Measurements from ENCODE around the gene PATJ.

PATJ gene

GRCh38 chr1:62040973-62041372 lies 298.7 kb downstream of the PATJ start:
- no peak for DNase-seq (ENCODE audit: low read depth, low spot score)

- DNase-seq (ENCODE audit: low read depth, low spot score) = no peak
Measured at GRCh38 chr1:62043154-62043553, 300.9 kb downstream of the PATJ start.

GRCh38 chr1:62045574-62045973 lies 303.3 kb downstream of the PATJ start:
- peak; percentile 77 for DNase-seq (ENCODE audit: low read depth, low spot score)

DNA sequence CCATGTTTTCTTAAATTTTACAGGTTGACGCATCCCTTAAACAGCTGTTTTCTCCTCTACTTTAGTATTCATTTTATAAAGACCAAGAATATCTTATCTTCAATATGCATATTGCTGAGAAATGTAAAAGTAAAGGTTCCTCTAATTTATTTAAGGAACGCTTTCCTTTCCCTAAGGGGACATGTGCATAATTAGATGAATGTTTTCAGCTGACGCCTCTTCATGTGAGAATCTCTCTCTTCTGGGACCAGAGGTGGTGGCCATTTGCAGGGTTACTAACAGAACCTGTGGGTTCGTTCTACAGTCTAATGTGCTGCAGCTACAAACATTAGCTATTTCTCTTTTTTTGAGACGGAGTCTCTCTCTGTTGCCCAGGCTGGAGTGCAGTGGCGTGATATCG lies 304.6 kb downstream of the PATJ start:
- DNase-seq (ENCODE audit: low read depth, low spot score) = no peak

DNA sequence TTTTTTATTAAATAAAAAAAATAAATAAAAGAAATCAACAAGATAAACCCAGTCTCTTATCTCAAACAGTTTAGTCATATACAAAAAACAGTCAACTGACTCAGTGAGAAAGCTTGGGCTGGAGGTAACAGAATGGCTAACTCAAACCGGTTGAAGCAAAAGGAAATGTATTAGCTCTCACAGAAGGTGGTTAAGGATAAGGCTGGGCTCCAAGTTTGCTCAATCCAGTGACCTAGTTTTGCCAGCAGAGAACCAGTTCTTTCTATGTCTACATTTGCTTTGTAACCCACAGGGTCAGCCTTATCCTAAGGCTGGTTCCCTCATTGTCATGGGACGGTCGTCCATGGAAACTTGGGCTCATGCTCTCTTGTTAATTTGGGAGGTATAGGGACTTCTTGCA lies 307.9 kb downstream of the PATJ start:
- DNase-seq (ENCODE audit: low read depth, low spot score) = peak; percentile 35

DNA sequence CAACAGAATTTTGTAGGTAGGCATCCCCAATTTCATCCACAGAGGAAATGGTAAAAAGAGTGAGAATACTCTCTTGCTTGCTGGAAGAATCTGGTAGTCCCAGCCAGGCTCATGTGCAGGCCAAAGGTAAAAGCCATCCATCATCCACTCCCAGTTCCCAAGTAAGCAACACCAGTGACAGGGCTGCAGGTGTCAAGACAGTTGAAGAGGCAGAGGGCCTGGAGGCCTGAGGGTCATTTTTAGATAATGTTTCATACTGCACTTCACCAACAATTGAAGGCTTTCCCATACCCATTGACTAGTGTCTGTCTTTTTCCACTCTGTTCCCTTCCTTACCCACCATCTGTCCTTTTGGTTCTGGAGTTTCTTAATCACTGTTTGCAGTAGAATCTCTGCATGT lies 310.7 kb downstream of the PATJ start:
- no peak for DNase-seq (ENCODE audit: low read depth, low spot score)

- no peak for DNase-seq (ENCODE audit: low read depth, low spot score)
Measured at GRCh38 chr1:62054188-62054587, 311.9 kb downstream of the PATJ start.

DNA sequence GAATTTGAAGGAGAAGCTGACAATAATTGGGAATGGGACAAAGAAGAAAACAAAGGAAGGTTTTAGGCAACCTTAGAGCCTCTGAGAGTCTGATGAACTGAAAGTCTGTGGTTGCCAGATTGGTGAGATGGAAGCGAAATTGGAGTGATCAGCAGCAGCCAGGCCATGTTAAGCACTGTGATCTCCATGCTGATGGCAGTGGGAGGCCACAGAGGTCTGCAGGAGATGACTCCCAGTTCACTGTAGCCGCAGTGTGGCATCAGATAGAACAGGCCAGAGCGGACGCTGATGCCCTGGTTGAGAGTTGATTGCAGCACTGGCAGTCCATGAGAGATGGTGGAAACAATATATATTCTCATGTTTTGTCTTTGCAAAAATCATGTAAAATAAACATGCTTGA lies 314.9 kb downstream of the PATJ start:
- no peak for DNase-seq (ENCODE audit: low read depth, low spot score)

- peak; percentile 32 for DNase-seq (ENCODE audit: low read depth, low spot score)
Measured at GRCh38 chr1:62057641-62058290, 315.5 kb downstream of the PATJ start.

DNA sequence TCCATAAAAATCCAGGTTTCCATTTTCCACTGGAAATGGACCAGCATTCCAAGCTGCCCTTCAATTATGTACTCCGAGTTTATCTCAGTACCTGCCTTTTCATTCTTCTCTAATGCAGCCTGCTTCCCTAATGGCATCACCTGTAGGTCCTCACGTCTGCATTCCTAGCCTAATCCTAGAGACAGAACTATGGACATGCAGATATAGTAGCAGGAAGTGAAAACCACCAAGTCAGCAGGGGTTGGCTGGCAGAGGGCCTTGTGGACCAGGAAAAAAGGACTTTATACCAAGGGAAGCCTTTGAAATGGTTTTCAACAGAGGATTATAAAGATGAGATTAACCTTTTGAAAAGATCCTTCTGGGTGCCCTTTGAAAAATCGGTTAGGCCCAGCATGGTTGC lies 316.7 kb downstream of the PATJ start:
- peak; percentile 24 for DNase-seq (ENCODE audit: low read depth, low spot score)

DNA sequence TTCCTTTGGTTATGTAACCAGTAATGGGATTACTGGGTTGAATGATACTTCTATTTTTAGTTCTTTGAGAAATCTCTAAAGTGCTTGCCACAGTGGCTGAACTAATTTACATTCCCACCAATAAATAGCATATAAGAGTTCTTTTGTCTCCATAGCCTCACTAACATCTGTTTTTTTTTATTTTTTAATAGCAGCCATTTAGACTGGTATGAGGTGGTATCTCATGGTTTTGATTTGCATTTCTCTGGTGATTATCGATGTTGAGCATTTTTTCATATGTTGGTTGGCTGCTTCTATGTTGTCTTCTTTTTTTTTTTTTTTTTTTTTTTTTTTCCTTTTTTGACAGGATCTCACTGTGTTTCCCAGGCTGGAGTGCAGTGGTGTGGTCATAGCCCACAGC lies 319.8 kb downstream of the PATJ start:
- DNase-seq (ENCODE audit: low read depth, low spot score) = no peak

- peak; percentile 63 for DNase-seq (ENCODE audit: low read depth, low spot score)
Measured at GRCh38 chr1:62064829-62065407, 322.6 kb downstream of the PATJ start.

DNA sequence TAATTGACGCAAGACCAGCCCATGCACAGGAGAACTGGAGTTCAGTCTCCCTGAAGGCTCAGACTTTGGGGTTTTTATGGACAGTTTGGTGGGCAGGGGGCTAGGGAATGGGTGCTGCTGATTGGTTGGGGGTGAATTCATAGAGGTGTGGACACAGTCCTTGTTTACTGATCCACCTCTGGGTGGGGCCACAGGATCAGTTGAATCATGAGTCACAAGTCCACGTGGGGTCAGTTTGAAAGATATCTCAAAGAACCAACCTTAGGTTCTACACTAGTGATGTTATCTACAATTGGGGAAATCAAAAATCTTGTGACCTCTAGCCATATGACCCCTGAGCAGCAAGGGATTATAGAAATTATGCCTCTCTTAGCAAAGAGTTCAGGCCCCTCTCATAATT lies 324.4 kb downstream of the PATJ start:
- no peak for DNase-seq (ENCODE audit: low read depth, low spot score)

- DNase-seq (ENCODE audit: low read depth, low spot score) = no peak
Measured at GRCh38 chr1:62068416-62068843, 326.1 kb downstream of the PATJ start.

DNA sequence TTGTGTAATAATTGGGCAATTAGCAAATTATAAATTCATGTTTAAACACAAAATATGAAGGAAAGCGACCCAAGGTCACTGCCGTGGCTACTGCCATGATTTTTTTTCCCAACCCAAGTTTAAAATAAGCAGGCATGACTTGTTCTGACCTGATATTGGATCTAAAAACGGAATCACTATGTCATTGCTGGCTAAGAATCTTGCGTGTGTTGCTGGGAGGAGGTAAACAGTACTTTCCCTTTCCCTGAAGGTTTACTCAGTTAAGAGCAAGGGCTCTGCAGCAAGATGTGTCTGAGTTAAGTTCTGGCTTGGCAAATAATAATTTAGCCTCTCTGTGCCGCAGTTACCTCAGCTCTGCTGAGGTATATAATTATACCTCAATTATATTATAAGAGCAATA lies 326.7 kb downstream of the PATJ start:
- no peak for DNase-seq (ENCODE audit: low read depth, low spot score)

DNA sequence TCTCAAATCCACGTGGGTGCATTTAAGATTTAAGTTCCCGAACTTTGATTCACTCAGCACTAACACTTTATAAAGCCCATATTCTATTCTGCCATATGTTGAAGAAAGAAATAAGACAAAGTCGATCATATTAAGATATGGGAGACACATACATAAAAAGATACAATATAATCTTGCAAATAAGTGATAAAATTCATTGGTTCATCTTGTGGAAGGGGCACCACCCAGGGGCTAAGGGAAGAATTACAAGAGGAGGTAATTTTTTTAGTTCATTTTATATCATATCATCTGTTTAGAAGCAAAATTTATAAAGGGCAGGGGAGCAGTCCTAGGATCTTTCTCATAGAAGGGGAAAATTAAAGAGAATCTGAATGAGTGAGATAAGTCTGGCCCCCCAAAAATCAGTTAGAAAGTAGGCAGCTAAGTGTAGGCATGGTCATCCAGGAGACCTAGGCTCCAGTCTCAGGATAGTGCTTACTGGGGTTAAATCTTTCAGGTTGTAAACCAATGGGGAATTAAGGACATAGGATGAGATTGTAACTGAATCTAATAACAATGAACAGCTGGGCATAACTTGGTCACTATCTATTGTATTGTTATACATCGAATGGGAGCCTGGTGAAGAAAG lies 328.2 kb downstream of the PATJ start:
- DNase-seq (ENCODE audit: low read depth, low spot score) = peak; percentile 36

GRCh38 chr1:62071695-62072094 lies 329.4 kb downstream of the PATJ start:
- DNase-seq (ENCODE audit: low read depth, low spot score) = no peak

- DNase-seq (ENCODE audit: low read depth, low spot score) = peak; percentile 89
Measured at GRCh38 chr1:62076286-62076685, 334.0 kb downstream of the PATJ start.

DNA sequence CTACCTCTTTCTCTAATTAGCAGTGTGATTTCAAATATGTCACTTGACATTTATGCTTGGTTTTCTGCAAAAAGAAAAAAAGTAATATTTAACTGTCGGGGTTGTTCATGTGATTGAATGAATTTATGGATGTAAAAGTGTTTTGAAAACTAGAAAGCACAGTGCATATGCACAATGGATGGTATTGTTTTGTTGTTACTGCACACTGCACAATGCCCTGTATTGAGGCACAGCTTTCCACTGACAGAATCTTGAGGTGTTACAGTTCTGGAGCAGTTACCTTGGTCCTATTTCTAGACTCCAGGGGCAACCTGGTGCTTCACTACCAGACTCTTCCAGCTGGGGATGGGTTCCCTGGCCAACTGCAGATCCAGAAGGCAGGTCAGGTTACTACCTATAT lies 335.5 kb downstream of the PATJ start:
- DNase-seq (ENCODE audit: low read depth, low spot score) = no peak

GRCh38 chr1:62082456-62083363 lies 340.4 kb downstream of the PATJ start:
- peak; percentile 67 for DNase-seq (ENCODE audit: low read depth, low spot score)

DNA sequence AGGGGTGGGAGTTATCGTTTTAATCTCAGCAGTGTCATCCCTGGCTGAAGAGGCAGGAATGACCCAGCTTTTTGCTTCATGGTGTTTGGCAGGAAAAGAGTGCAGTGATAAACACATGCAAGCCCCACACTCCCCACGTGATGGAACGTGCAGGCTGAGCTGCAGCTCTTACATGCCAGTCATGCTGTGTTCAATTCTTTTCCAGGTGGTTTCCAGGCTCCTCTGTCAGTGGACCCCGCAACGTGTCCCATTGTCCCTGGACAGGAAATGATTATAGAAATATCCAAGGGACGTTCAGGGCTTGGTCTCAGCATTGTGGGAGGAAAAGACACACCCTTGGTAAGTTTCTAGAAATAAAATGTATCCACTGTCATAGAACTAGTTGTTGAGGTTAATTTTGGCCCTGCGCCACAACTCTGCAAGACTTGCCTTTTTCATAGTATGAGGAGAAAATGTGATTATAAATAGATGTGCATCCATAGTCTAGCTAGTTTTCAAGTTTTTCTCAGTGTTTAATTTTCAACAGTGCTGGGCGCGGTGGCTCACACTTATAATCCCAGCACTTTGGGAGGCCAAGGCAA lies 342.1 kb downstream of the PATJ start:
- DNase-seq (ENCODE audit: low read depth, low spot score) = peak; percentile 38

DNA sequence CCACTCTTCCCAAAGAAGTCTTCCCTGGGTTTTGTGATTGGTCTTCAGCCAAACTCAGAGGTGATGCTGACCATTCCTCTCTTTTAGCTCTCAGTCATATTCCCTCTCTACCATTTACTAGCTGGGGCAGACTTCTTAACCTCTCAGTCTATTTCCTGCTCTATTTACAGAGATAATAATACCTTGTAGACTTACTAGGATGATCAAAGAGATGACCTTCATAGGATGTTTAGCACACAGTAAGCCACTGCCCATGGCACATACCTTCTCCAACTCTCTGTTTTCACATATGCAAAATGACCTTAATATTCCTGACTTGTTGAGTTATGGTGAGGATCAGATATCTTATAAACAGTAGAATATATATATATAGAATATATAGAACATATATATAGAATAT lies 346.2 kb downstream of the PATJ start:
- no peak for DNase-seq (ENCODE audit: low read depth, low spot score)
